GM23338 (cell line): ENCODE measurements around the gene CALML5. TPM values are rescaled to one million over a fixed set of nuclear protein-coding genes. Genes with fewer than 3 reads are reported as not detected.

ENCODE experiments used
- ATAC-seq: fragments of 200-7000 bp; cut with Tn5 transposase; 3 replicates; pipeline ENCODE4 v1.9.1; 2020
- DNase-seq: peaks from one replicate; pipeline ENCODE4 v3.0.0-alpha.2; 2015; ENCODE audit warnings: low spot score
- H2AFZ ChIP-seq: fragments of 200-600 bp; sonication (generic); 2 replicates; pipeline ENCODE4 v1.8.0; 2016; ENCODE audit warnings: antibody characterized with exemption, mild to moderate bottlenecking, moderate library complexity
- H3F3A ChIP-seq: fragments of 200-600 bp; sonication (generic); replicated peaks from 2 replicates; pipeline ENCODE4 v1.8.0; 2017; ENCODE audit warnings: antibody characterized with exemption, mixed run types, low read depth
- H3K27ac ChIP-seq: fragments of 200-600 bp; sonication (generic); 2 replicates; pipeline ENCODE4 v1.6.1; 2016; ENCODE audit warnings: low read depth
- H3K27me3 ChIP-seq: fragments of 200-600 bp; sonication (generic); 2 replicates; pipeline ENCODE4 v1.8.0; 2016; ENCODE audit warnings: mild to moderate bottlenecking, mixed run types, moderate library complexity; ENCODE audit not compliant: insufficient read depth
- H3K36me3 ChIP-seq: fragments of 200-600 bp; sonication (generic); 2 replicates; pipeline ENCODE4 v1.8.0; 2016; ENCODE audit warnings: mild to moderate bottlenecking; ENCODE audit not compliant: insufficient read depth
- H3K4me1 ChIP-seq: fragments of 200-600 bp; sonication (generic); 2 replicates; pipeline ENCODE4 v1.8.0; 2016; ENCODE audit warnings: mild to moderate bottlenecking, moderate library complexity; ENCODE audit not compliant: insufficient read depth
- H3K4me2 ChIP-seq: fragments of 200-600 bp; sonication (generic); 2 replicates; pipeline ENCODE4 v1.7.1; 2017; ENCODE audit warnings: mixed run types
- H3K4me3 ChIP-seq: fragments of 200-600 bp; sonication (generic); 2 replicates; pipeline ENCODE4 v1.6.1; 2016; ENCODE audit warnings: mixed run types
- H3K79me2 ChIP-seq: fragments of 200-600 bp; sonication (generic); replicated peaks from 2 replicates; pipeline ENCODE4 v1.8.0; 2017; ENCODE audit warnings: mild to moderate bottlenecking; ENCODE audit not compliant: insufficient read depth
- H3K9me2 ChIP-seq: fragments of 200-600 bp; sonication (generic); 2 replicates; pipeline ENCODE4 v1.8.0; 2017; ENCODE audit not compliant: insufficient read depth
- H4K20me1 ChIP-seq: fragments of 200-600 bp; sonication (generic); replicated peaks from 2 replicates; pipeline ENCODE4 v1.8.0; 2017; ENCODE audit warnings: mild to moderate bottlenecking; ENCODE audit not compliant: insufficient read depth
- H3K27ac Mint-ChIP-seq: 2 replicates; pipeline ENCODE4 v1.8.0; 2020; ENCODE audit warnings: inconsistent platforms, mild to moderate bottlenecking, moderate library complexity, mixed read lengths
- H3K27me3 Mint-ChIP-seq: 3 replicates; pipeline ENCODE4 v1.8.0; 2022; ENCODE audit warnings: low read depth, mild to moderate bottlenecking, moderate library complexity, mixed read lengths, inconsistent platforms; ENCODE audit not compliant: insufficient read depth, poor library complexity
- H3K36me3 Mint-ChIP-seq: 3 replicates; pipeline ENCODE4 v1.8.0; 2021; ENCODE audit warnings: low read depth, mild to moderate bottlenecking, inconsistent platforms, moderate library complexity, mixed read lengths
- H3K4me1 Mint-ChIP-seq: 3 replicates; pipeline ENCODE4 v1.8.0; 2020; ENCODE audit warnings: mild to moderate bottlenecking, inconsistent platforms, mixed read lengths
- H3K4me3 Mint-ChIP-seq: 3 replicates; pipeline ENCODE4 v1.8.0; 2021; ENCODE audit warnings: moderate library complexity, mild to moderate bottlenecking, inconsistent platforms, mixed read lengths
- H3K9me3 Mint-ChIP-seq: 3 replicates; pipeline ENCODE4 v1.8.0; 2020; ENCODE audit warnings: moderate library complexity, mild to moderate bottlenecking, inconsistent platforms, mixed read lengths
- CREB1 ChIP-seq: fragments of 250-450 bp; sonication (Bioruptor Pico); IDR thresholded peaks from 2 replicates; pipeline ENCODE4 v1.5.0; 2020; ENCODE audit warnings: low read depth, mild to moderate bottlenecking, moderate library complexity
- ETS1 ChIP-seq: IDR thresholded peaks from 2 replicates; pipeline ENCODE4 v1.6.1; 2016; ENCODE audit warnings: antibody characterized with exemption
- EZH2 ChIP-seq: fragments of 200-600 bp; sonication (generic); IDR thresholded peaks from one replicate; pipeline ENCODE4 v1.8.0; 2017; ENCODE audit warnings: antibody characterized with exemption, mild to moderate bottlenecking, low read depth; ENCODE audit not compliant: unreplicated experiment
- EZH2phosphoT487 ChIP-seq: fragments of 200-600 bp; sonication (generic); IDR thresholded peaks from one replicate; pipeline ENCODE4 v1.8.1; 2018; ENCODE audit warnings: antibody characterized with exemption; ENCODE audit not compliant: unreplicated experiment
- NANOG ChIP-seq: IDR thresholded peaks from 2 replicates; pipeline ENCODE4 v1.6.1; 2016; ENCODE audit warnings: antibody characterized with exemption, borderline replicate concordance
- REST ChIP-seq: IDR thresholded peaks from one replicate; pipeline ENCODE4 v1.6.1; 2018; ENCODE audit warnings: antibody characterized with exemption; ENCODE audit not compliant: unreplicated experiment
- ZNF331 ChIP-seq: fragments of 250-450 bp; sonication (Bioruptor Pico); IDR thresholded peaks from 2 replicates; pipeline ENCODE4 v1.5.0; 2020; ENCODE audit warnings: low read depth, mild to moderate bottlenecking, moderate library complexity
- polyA plus RNA-seq: library from polyadenylated mRNA; unstranded; fragments of >200 nt; fragmentation: Nextera tagmentation; extraction: Ambion mirVana; gene quantifications from 2 replicates; pipeline ENCODE4 v1.2.1, GENCODE V29; 2016
- total RNA-seq: library from RNA; depleted of rRNA; stranded (reverse); fragments of >200 nt; shearing (Covaris generic); gene quantifications from 2 replicates; pipeline ENCODE4 v1.2.3, GENCODE V29; 2014

Gene CALML5
- total and polyA plus RNA-seq, 2 experiments from 2014 or later = 0.40 TPM; not detected in 1

GRCh38 chr10:5538446-5538845, 39.1 kb upstream of the CALML5 start (continued):
- no peak for TF ChIP-seq REST
- TF ChIP-seq EZH2phosphoT487 = no peak

- no peak overlapping the region for H3K4me3 Mint-ChIP-seq
- peaks cover 9% of the 10 kb centered on the region for H3K27me3 Mint-ChIP-seq
- 0 out of 2 replicates have a peak overlapping the region, but pooled peaks have one; percentile 25 for H3K27ac Mint-ChIP-seq
- Histone ChIP-seq H3K36me3 (no peaks in the 10 kb centered on the region; the same call in 1 of the 2 replicates), H3K9me2 (no peaks in the 10 kb centered on the region), H2AFZ (peak overlapping the region; percentile 83), H3K4me1 (no peaks in the 10 kb centered on the region), H3K27me3 (no peaks in the 10 kb centered on the region), H4K20me1 (no peaks in the 10 kb centered on the region), H3K4me3 (no peak overlapping the region), H3F3A (no peaks in the 10 kb centered on the region), H3K4me2 (no peak overlapping the region), H3K79me2 (no peaks in the 10 kb centered on the region), H3K27ac (no peak overlapping the region)
- no peaks in the 10 kb centered on the region; the same call in 2 of the 3 replicates for H3K36me3 Mint-ChIP-seq
- TF ChIP-seq REST (no peak), NANOG (no peak), CREB1 (CRISPR knock-in tag) (no peak), ZNF331 (no peak), ETS1 (no peak), EZH2 (no peak)
- H3K4me1 Mint-ChIP-seq = peaks cover 3% of the 10 kb centered on the region
- ATAC-seq (no peak), DNase-seq (no peak)
- peaks cover 13% of the 10 kb centered on the region; the same call in 2 of the 3 replicates for H3K9me3 Mint-ChIP-seq
These were observed 38.3 kb upstream of the CALML5 start for GRCh38 chr10:5537684-5538083.
